ENCODE data around the gene CCDC194. TPM values are rescaled to one million over a fixed set of nuclear protein-coding genes. Genes with fewer than 3 reads are reported as not detected.

Gene CCDC194
- total RNA-seq, 1 donor from 2014 or later = not detected

- Histone ChIP-seq H3K36me3 (ENCODE audit: control insufficient read depth, insufficient read depth, low read length) (no peaks in the 10 kb centered on the region), H3K27me3 (ENCODE audit: control insufficient read depth, insufficient read depth, low read length) (peaks cover 7% of the 10 kb centered on the region), H3K4me3 (ENCODE audit: low read depth, low read length) (no peak overlapping the region)
- DNase-seq (ENCODE audit: low read depth) = no peak
- TF ChIP-seq, protein P1, sequence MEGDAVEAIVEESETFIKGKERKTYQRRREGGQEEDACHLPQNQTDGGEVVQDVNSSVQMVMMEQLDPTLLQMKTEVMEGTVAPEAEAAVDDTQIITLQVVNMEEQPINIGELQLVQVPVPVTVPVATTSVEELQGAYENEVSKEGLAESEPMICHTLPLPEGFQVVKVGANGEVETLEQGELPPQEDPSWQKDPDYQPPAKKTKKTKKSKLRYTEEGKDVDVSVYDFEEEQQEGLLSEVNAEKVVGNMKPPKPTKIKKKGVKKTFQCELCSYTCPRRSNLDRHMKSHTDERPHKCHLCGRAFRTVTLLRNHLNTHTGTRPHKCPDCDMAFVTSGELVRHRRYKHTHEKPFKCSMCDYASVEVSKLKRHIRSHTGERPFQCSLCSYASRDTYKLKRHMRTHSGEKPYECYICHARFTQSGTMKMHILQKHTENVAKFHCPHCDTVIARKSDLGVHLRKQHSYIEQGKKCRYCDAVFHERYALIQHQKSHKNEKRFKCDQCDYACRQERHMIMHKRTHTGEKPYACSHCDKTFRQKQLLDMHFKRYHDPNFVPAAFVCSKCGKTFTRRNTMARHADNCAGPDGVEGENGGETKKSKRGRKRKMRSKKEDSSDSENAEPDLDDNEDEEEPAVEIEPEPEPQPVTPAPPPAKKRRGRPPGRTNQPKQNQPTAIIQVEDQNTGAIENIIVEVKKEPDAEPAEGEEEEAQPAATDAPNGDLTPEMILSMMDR (IDR thresholded peaks at IDR 0.05; ENCODE audit: insufficient read depth, low read length, poor library complexity, severe bottlenecking) = no peak
These were observed 5.0 kb upstream of the CCDC194 start for GRCh38 chr19:17398902-17399527.

- H3K4me3 ChIP-seq (ENCODE audit: low read depth, low read length) = no peak overlapping the region
- H3K36me3 ChIP-seq (ENCODE audit: control insufficient read depth, insufficient read depth, low read length) = no peaks in the 10 kb centered on the region
- TF ChIP-seq, protein P1 (IDR thresholded peaks at IDR 0.05; ENCODE audit: insufficient read depth, low read length, poor library complexity, severe bottlenecking) = peak; percentile 74
- H3K27me3 ChIP-seq (ENCODE audit: control insufficient read depth, insufficient read depth, low read length) = peaks cover 8% of the 10 kb centered on the region
- DNase-seq (ENCODE audit: low read depth) = no peak
These were observed 957 bp upstream of the CCDC194 start for GRCh38 chr19:17394891-17395415.

GRCh38 chr19:17393002-17393401, 994 bp downstream of the CCDC194 start:
- no peak for DNase-seq (ENCODE audit: low read depth)
- no peak overlapping the region for H3K4me3 ChIP-seq (ENCODE audit: low read depth, low read length)
- TF ChIP-seq, protein P1 (IDR thresholded peaks at IDR 0.05; ENCODE audit: insufficient read depth, low read length, poor library complexity, severe bottlenecking) = no peak
- peaks cover 11% of the 10 kb centered on the region for H3K27me3 ChIP-seq (ENCODE audit: control insufficient read depth, insufficient read depth, low read length)
- H3K36me3 ChIP-seq (ENCODE audit: control insufficient read depth, insufficient read depth, low read length) = no peaks in the 10 kb centered on the region

GRCh38 chr19:17391371-17392151, 2.4 kb downstream of the CCDC194 start:
- TF ChIP-seq, protein P1 (IDR thresholded peaks at IDR 0.05; ENCODE audit: insufficient read depth, low read length, poor library complexity, severe bottlenecking) = no peak
- no peaks in the 10 kb centered on the region for H3K36me3 ChIP-seq (ENCODE audit: control insufficient read depth, insufficient read depth, low read length)
- peaks cover 11% of the 10 kb centered on the region for H3K27me3 ChIP-seq (ENCODE audit: control insufficient read depth, insufficient read depth, low read length)
- peak overlapping the region; percentile 24 for H3K4me3 ChIP-seq (ENCODE audit: low read depth, low read length)
- no peak for DNase-seq (ENCODE audit: low read depth)

- peaks cover 11% of the 10 kb centered on the region for H3K27me3 ChIP-seq (ENCODE audit: control insufficient read depth, insufficient read depth, low read length)
- TF ChIP-seq, protein P1 (IDR thresholded peaks at IDR 0.05; ENCODE audit: insufficient read depth, low read length, poor library complexity, severe bottlenecking) = peak; percentile 56
- H3K36me3 ChIP-seq (ENCODE audit: control insufficient read depth, insufficient read depth, low read length) = no peaks in the 10 kb centered on the region
- DNase-seq (ENCODE audit: low read depth) = peak; percentile 59
- H3K4me3 ChIP-seq (ENCODE audit: low read depth, low read length) = peak overlapping the region; percentile 47
These were observed 3.2 kb downstream of the CCDC194 start for GRCh38 chr19:17390665-17391370.

All from kidney epithelial cell (primary cell).